ES-I3 (cell line): ENCODE measurements around the gene PHACTR1.
"Not testable (repeated sequence)": the region's sequence is repeated elsewhere in the genome, so short reads cannot be mapped to it uniquely, and the experiment has no call there.

Source experiments
- H3K36me3 ChIP-seq: 2 replicates; pipeline ENCODE4 v1.6.1; 2013; ENCODE audit warnings: mild to moderate bottlenecking, low read length, control low read depth, moderate library complexity; ENCODE audit not compliant: insufficient read depth
- H3K4me1 ChIP-seq: 2 replicates; pipeline ENCODE4 v1.6.1; 2013; ENCODE audit warnings: mild to moderate bottlenecking, control low read depth, low read length; ENCODE audit not compliant: insufficient read depth
- H3K9ac ChIP-seq: 2 replicates; pipeline ENCODE4 v1.6.1; 2013; ENCODE audit warnings: low read depth, mild to moderate bottlenecking, low read length, moderate library complexity
- H3K9me3 ChIP-seq: 2 replicates; pipeline ENCODE4 v1.6.1; 2013; ENCODE audit warnings: mild to moderate bottlenecking, low read length, moderate library complexity; ENCODE audit not compliant: control insufficient read depth, insufficient read depth

The PHACTR1 gene

GRCh38 chr6:12720310-12720709 lies 3.7 kb downstream of the PHACTR1 start:
- Histone ChIP-seq H3K9me3 (no peaks in the 10 kb centered on the region), H3K36me3 (no peaks in the 10 kb centered on the region), H3K4me1 (peaks cover 12% of the 10 kb centered on the region; the same call in 1 of the 2 replicates), H3K9ac (no peak overlapping the region)

DNA sequence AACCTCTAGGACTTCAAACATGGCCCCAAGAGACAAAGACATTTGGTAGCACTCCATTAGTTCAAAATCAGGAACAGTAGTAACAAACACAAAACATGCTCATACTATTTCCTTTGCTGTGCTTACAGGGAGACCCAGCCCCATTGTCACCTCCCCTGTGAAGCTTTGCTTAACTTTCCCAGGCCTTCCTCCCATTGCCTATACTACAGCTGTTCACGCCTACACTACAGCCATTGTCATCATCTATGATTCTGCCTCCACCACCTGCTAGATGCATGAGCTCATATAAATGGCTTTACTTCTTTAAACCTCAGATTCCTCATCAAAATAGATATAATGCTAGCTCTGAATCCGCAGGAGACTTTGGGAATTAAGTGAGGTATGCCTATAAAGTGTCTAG lies 8.7 kb downstream of the PHACTR1 start:
- peaks cover 9% of the 10 kb centered on the region; the same call in 1 of the 2 replicates for H3K4me1 ChIP-seq
- H3K36me3 ChIP-seq = no peaks in the 10 kb centered on the region
- H3K9me3 ChIP-seq = no peaks in the 10 kb centered on the region
- H3K9ac ChIP-seq = no peak overlapping the region

- no peaks in the 10 kb centered on the region for H3K9me3 ChIP-seq
- H3K4me1 ChIP-seq = peaks cover 7% of the 10 kb centered on the region; the same call in 1 of the 2 replicates
- H3K36me3 ChIP-seq = no peaks in the 10 kb centered on the region
- no peak overlapping the region for H3K9ac ChIP-seq
Observed at GRCh38 chr6:12729467-12729866, 12.9 kb downstream of the PHACTR1 start.

GRCh38 chr6:12730809-12731208 lies 14.2 kb downstream of the PHACTR1 start:
- not testable (repeated sequence) for H3K36me3 ChIP-seq, H3K9me3 ChIP-seq, H3K9ac ChIP-seq, H3K4me1 ChIP-seq

- Histone ChIP-seq H3K9ac (no peak overlapping the region), H3K9me3 (no peaks in the 10 kb centered on the region)
Observed at GRCh38 chr6:12733876-12734275, 17.3 kb downstream of the PHACTR1 start.

DNA sequence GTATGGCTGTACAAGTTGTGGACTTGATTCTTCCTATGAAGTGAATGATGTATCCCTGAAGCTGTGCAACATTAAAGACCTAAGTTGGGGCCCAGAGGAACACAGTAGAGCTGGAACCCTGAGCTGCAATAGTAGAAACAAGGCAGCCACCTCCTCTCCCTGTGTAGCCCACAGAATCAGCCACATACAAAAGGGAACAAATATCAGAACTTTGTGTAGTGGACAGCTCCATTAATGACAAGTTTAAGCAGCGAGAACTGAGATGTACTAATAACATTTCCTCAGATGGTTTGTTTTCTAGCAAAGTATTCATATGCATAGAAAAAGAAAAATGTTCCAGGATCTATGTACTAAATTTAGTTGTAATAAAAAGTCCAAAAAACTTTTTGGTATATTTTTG lies 19.2 kb downstream of the PHACTR1 start:
- Histone ChIP-seq H3K9me3 (no peaks in the 10 kb centered on the region), H3K36me3 (no peaks in the 10 kb centered on the region), H3K4me1 (no peaks in the 10 kb centered on the region), H3K9ac (no peak overlapping the region)

More at GRCh38 chr6:12733876-12734275, 17.3 kb downstream of the PHACTR1 start:
- H3K4me1 ChIP-seq = peaks cover 3% of the 10 kb centered on the region; the same call in 1 of the 2 replicates
- H3K36me3 ChIP-seq = no peaks in the 10 kb centered on the region

GRCh38 chr6:12748411-12748810 lies 31.8 kb downstream of the PHACTR1 start:
- 0 out of 2 replicates have a peak, but pooled peaks cover 3% of the 10 kb centered on the region for H3K9me3 ChIP-seq
- peak overlapping the region; percentile 66 for H3K9ac ChIP-seq
- H3K4me1 ChIP-seq = no peaks in the 10 kb centered on the region; the same call in 1 of the 2 replicates
- H3K36me3 ChIP-seq = no peaks in the 10 kb centered on the region

- H3K9me3 ChIP-seq = 0 out of 2 replicates have a peak, but pooled peaks cover 3% of the 10 kb centered on the region
- peak overlapping the region; percentile 66 for H3K9ac ChIP-seq
- H3K4me1 ChIP-seq = no peaks in the 10 kb centered on the region; the same call in 1 of the 2 replicates
- H3K36me3 ChIP-seq = no peaks in the 10 kb centered on the region
Observed at GRCh38 chr6:12748815-12749521, 32.4 kb downstream of the PHACTR1 start.

- Histone ChIP-seq H3K4me1 (no peaks in the 10 kb centered on the region; the same call in 1 of the 2 replicates), H3K9me3 (0 out of 2 replicates have a peak, but pooled peaks cover 2% of the 10 kb centered on the region), H3K9ac (peak overlapping the region; percentile 66), H3K36me3 (no peaks in the 10 kb centered on the region)
Observed at GRCh38 chr6:12749531-12750379, 33.2 kb downstream of the PHACTR1 start.

DNA sequence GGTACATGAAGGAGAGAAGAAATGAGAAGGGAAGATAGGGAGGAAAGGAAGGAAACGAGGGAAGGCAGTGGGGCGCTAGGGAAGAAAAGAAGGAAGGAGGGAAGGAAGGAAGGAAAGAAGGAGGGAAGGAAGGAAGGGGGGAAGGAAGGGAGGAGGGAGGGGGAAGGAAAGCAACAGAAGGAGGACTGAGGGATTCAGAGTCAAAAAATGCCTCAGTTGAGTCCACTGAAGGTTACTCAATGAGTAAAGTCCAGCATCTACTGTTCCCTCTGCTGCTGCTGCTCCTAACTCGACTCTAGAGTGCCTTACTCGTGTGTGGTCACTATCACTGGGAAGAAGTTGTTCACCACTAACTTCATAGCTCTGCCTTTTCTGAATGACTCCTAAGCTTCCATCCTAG lies 33.8 kb downstream of the PHACTR1 start:
- no peaks in the 10 kb centered on the region for H3K36me3 ChIP-seq
- H3K4me1 ChIP-seq = no peaks in the 10 kb centered on the region; the same call in 1 of the 2 replicates
- H3K9me3 ChIP-seq = no peaks in the 10 kb centered on the region
- H3K9ac ChIP-seq = peak overlapping the region; percentile 66; the same call in 1 of the 2 replicates

DNA sequence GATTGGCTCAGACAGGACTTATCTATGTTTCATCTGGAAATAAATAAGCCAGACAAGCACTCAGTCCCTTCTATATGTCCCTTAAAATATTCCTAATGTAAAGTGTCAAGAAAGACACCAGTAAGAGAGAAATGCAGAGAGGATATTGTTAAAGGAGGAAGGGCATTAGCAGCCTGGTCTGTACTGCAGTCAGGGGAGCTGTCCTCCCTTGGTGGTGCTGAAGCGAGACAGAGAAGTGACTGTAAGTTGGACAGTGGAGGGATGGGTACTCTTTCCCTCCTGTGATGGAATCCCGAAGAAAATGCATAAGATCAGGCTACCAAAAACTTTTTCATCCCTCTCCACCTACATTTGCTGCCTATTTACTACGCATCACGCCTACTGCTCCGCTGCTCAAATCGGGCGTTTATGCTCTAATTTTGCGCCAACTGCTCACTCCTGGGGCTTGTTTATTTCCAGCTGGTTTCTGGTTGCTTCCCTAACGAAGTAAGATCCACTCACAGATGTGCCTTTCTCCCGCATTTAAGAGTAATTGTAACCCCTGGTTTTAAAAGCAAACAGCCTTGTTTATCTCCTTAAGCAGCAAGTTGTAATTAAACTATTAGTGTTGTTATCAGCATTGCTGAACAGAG lies 35.2 kb downstream of the PHACTR1 start:
- Histone ChIP-seq H3K4me1 (no peaks in the 10 kb centered on the region; the same call in 1 of the 2 replicates), H3K36me3 (no peaks in the 10 kb centered on the region), H3K9me3 (no peaks in the 10 kb centered on the region), H3K9ac (no peak overlapping the region)

GRCh38 chr6:12753036-12753435 lies 36.5 kb downstream of the PHACTR1 start:
- Histone ChIP-seq H3K9me3 (no peaks in the 10 kb centered on the region), H3K4me1 (no peaks in the 10 kb centered on the region; the same call in 1 of the 2 replicates), H3K9ac (no peak overlapping the region), H3K36me3 (no peaks in the 10 kb centered on the region)

DNA sequence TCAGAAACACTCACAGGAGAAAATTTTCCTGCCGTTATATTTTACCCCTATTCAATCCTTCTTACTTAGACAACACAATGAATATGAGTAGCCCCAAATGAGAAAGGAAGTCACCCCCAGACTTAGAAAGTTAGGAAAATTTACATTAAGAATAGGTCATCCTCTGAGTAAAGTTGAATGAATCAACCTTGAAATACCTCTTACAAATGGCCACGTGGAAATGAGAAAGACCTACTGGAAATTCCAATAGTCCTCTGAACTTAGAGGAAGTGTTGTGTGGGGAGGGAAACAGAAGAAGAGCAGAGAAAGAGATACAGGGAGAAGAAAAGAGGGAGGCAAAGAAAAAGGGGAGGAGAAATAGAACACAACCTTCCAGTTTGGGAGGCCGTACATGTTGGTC lies 43.7 kb downstream of the PHACTR1 start:
- H3K9me3 ChIP-seq = no peaks in the 10 kb centered on the region
- no peaks in the 10 kb centered on the region for H3K36me3 ChIP-seq
- H3K9ac ChIP-seq = no peak overlapping the region
- H3K4me1 ChIP-seq = no peaks in the 10 kb centered on the region

DNA sequence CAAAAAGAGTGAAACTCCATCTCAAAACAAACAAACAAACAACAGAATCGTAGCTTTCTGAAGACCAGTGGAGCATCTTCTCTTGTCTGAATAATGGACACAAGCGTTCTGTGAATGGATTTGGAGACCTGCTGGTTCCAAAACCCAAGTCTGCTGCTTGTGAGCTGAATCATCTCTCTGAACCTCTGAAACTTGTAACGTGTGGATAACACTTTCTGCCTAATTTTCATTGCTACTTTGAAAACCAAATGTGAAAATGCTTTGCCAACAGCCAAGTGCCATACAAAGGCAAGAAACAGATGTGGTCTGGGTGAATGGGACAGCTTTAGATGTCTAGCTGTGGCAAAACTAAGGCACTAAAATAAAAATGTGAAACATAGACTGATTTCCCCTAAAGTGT lies 44.3 kb downstream of the PHACTR1 start:
- no peaks in the 10 kb centered on the region for H3K4me1 ChIP-seq
- H3K9me3 ChIP-seq = no peaks in the 10 kb centered on the region
- no peak overlapping the region for H3K9ac ChIP-seq
- H3K36me3 ChIP-seq = no peaks in the 10 kb centered on the region
